ENCODE measurements around the gene C19orf38. TPM values are rescaled to one million over a fixed set of nuclear protein-coding genes. Genes with fewer than 3 reads are reported as not detected.
"Not testable (repeated sequence)": the region's sequence is repeated elsewhere in the genome, so short reads cannot be mapped to it uniquely, and the experiment has no call there.

Gene C19orf38
- total and polyA plus RNA-seq, 2 of the 4 experiments (the other 2 are of a cell fraction) = 0.18 to 0.19 TPM

- intact Hi-C loops (cut with micrococcal nuclease); H3K27ac ChIP-seq (ENCODE audit: insufficient read depth, low read length); H3K14ac ChIP-seq (replicated peaks; ENCODE audit: low read depth, low read length); H4K20me1 ChIP-seq (ENCODE audit: insufficient read depth, low read length); H2AK5ac ChIP-seq (ENCODE audit: low read depth, low read length); H3K56ac ChIP-seq (ENCODE audit: extremely low read depth, insufficient read depth, low read length); H2BK5ac ChIP-seq (ENCODE audit: low read depth, low read length, poor library complexity, severe bottlenecking); DNase-seq; H3K4me3 ChIP-seq (ENCODE audit: insufficient read depth, low read depth, low read length); H2BK120ac ChIP-seq (ENCODE audit: low read depth, low read length); H3K4me2 ChIP-seq (ENCODE audit: low read depth, low read length); H3K4ac ChIP-seq (ENCODE audit: low read depth, low read length); H2BK15ac ChIP-seq (ENCODE audit: low read depth, low read length); ATAC-seq (ENCODE audit: low read depth); H3K9me1 ChIP-seq (ENCODE audit: insufficient read depth, low read length); dilution Hi-C loops (cut with HindIII; ENCODE audit: low sequenced_read_pairs, unreplicated experiment); H3K9me3 ChIP-seq (ENCODE audit: control insufficient read depth, insufficient read depth, low read length); H3K9ac ChIP-seq (ENCODE audit: low read depth, low read length); H3K4me1 ChIP-seq (ENCODE audit: control insufficient read depth, insufficient read depth, low read length); H3K27me3 ChIP-seq (ENCODE audit: control insufficient read depth, insufficient read depth, low read length); H3K23ac ChIP-seq (ENCODE audit: low read depth, low read length); H4K8ac ChIP-seq (ENCODE audit: low read depth in 2 of 2, low read length in 2 of 2); H3K18ac ChIP-seq (ENCODE audit: low read depth, low read length); in situ Hi-C loops (cut with MboI; ENCODE audit: low sequenced_read_pairs); H2AK9ac ChIP-seq (replicated peaks; ENCODE audit: low read depth, low read length, poor library complexity); H4K5ac ChIP-seq (ENCODE audit: low read depth, low read length); H2BK20ac ChIP-seq (ENCODE audit: low read depth, low read length); H4K91ac ChIP-seq (ENCODE audit: insufficient read depth, low read depth, low read length); H2AFZ ChIP-seq (replicated peaks; ENCODE audit: low read length, poor library complexity); BruUV-seq (replicated peaks): not testable (repeated sequence)
- H3K79me1 ChIP-seq (ENCODE audit: low read depth in 1 of 2, low read length in 2 of 2) = peaks cover 11 to 17% of the 10 kb centered on the region in 2 experiments; a peak in 3 of 4 replicates
- CTCF ChIA-PET = interaction anchor here (0.6 to 1.0 kb wide), 2 partner anchors 26 to 114 kb away, joined by 3 to 4 read pairs; no protein-coding TSS in a partner anchor
- WGBS, 2 experiments (ENCODE audit: extremely low coverage in 2 of 2, insufficient read length in 1 of 2) = 96% methylated on average over 4 of the region's 7 CpGs; no CpG with 5 or more reads in 1 of the 2 experiments
- peaks cover 15% of the 10 kb centered on the region for H3K36me3 ChIP-seq (ENCODE audit: control insufficient read depth, insufficient read depth, low read length)
- POLR2A ChIA-PET (ENCODE audit: unreplicated experiment) = interaction anchor here (0.6 kb wide), 1 partner anchor 15 kb away, joined by 4 read pairs; no protein-coding TSS in a partner anchor
Measured at GRCh38 chr19:10837649-10838048, 10.6 kb upstream of the C19orf38 start.

Data from IMR-90 (cell line).